GM18502 (cell line): ENCODE data around the gene C19orf18.
"Not testable (repeated sequence)": the region's sequence is repeated elsewhere in the genome, so short reads cannot be mapped to it uniquely, and the experiment has no call there.

Experiments used
- ATAC-seq: cut with Tn5 transposase; IDR thresholded peaks from one replicate; pipeline ENCODE4 v1.9.1; 2021; ENCODE audit warnings: mild to moderate bottlenecking; ENCODE audit not compliant: unreplicated experiment, poor library complexity

The C19orf18 gene

GRCh38 chr19:57974434-57974833, at the start of gene C19orf18:
Gene C19orf18, minus strand, starts transcription at chr19:57974534. Its CDS starts 102 bp downstream, at chr19:57974432.
- ATAC-seq = no peak

GRCh38 chr19:58022283-58022660, 47.9 kb upstream of the C19orf18 start:
- no peak for ATAC-seq

DNA sequence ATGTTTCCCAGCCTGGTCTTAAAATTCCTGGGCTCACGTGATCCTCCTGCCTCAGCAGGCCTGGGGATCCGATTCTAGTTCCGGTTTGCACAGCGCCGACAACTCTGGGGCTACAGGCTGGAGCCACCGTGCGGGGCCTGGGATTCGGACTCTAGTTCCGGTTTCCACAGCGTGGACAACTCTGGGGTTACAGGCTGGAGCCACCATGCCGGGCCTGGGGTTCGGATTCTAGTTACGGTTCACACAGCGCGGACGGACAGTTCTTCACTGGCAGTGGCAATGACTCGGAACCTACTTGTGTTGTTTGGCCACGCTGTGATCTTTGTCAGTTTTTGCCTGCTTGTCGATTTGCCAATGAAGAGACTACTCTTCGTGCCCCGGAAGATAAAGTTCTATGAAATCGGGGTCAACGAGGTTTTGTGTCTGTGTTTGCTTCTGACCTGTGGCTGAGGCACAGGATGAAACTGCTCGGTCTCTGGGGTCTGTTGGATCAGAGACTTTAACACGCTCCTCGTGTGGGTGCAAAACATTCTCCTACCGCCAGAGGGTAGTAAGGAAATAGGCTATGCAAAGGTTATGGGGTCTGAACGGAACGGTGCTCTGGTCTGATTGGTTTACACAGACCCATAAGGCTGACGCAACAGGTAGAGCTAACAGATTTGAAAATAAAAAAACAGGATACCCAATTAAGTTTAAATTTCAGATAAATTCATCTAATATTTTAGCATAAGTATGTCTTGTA, 47.4 kb upstream of the C19orf18 start:
- ATAC-seq = no peak

DNA sequence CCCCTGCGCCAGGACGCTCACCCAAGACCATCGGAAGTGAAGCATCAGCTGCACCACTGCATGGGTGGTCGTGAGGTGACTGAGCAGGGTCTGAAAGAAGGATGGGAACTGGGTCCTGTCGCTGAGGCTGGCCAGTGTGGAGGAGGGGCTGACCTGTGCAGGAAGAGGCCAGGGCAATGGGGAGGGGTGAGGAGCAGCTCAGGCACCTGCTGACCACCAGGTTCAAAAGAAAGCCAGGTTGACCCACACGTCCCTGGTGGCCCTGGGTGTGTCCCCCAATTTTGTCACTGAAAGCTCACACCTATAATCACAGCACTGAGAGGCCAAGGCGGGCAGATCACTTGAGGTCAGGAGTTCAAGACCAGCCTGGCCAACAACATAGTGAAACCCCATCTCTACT, 45.8 kb upstream of the C19orf18 start:
- no peak for ATAC-seq

DNA sequence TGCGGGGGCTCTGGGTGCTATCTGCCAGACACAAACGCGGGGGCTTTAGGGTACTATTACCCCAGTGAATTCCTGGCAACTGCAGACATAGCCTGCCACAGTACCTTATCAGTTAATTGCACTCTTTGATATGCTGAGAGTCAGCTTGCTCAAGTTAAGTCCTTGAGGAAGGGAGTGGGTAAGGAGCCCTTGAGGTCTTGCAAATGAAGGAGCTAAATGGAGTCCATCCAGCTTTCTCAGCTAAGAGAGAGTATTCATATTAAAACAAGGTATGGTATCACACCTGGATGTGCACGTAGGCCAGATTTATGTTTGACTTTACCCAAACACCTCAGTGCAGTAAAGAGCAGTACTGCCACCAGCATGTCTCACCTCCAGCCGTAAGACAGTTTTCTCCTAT, 39.8 kb upstream of the C19orf18 start:
- no peak for ATAC-seq

DNA sequence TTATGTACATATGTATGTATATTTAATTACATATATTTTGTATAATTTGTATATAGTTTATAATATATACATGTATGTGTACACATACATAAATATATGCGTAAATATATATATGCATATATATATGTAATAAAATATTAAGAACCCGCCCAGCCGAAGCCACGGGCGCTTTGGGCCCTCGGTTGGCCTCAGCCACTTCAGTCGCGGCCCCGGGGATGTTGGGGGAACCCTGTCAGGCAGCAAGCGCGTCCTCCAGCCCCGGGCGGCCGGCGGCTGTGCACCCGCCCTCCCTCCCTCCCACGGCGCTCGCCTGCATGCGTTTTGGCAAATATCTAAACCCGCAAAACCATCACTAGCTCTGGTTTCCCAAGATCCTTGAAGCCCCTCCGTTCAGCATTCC, 36.2 kb upstream of the C19orf18 start:
- ATAC-seq = no peak

GRCh38 chr19:58009666-58010301, 35.5 kb upstream of the C19orf18 start:
- ATAC-seq = peak; percentile 69

DNA sequence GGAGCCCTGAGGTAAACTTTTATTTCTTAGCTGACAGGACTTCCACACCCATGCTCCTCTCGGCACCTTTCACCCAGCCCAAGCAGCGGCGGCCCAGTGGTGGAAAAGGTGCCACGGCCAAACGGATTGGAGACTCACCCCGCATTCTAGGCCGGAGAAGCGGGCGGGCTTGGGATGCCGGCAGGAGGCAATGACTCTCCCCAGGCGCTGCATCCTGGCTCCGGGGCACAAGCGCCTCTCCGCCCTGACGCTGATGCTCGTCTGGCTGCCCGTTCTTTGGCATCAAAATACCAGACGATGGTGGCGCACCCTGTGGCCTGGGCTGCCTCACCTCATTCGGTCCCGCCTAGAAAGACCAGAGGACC, 34.9 kb upstream of the C19orf18 start:
- peak; percentile 8 for ATAC-seq

GRCh38 chr19:58008877-58009276, 34.5 kb upstream of the C19orf18 start:
- not testable (repeated sequence) for ATAC-seq

GRCh38 chr19:58007285-58007684, 33.0 kb upstream of the C19orf18 start:
- ATAC-seq = no peak

GRCh38 chr19:58003174-58003828, 29.0 kb upstream of the C19orf18 start:
- ATAC-seq = no peak

GRCh38 chr19:58002384-58003173, 28.2 kb upstream of the C19orf18 start, which contains the start of gene ZNF606:
Gene ZNF606, minus strand, starts transcription at chr19:58002820. Its CDS starts 1,501 bp downstream, at chr19:58001319.
- peak; percentile 96 for ATAC-seq

DNA sequence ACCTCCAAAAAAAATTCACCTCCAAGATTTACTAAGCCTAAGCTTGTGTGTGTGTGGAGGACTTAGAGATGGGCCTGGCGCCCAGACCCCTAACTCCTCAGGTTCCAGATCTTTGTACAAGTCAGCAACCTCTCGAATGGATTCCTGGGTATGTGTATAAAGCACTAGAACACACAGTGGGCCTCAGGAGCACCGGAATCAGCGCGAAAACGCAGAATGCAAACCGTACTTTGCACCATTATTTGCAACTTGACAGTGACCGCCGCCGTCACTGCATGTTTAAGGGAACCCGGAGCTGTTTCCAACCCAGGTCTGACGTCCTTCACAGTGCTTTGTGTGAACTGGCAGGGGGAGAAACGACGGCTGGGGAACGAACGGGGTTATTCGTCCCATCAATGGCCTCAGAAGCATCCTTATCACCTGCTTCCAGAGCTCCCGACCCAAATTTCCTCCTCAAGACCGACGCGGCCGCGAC, 27.6 kb upstream of the C19orf18 start:
- ATAC-seq = no peak

DNA sequence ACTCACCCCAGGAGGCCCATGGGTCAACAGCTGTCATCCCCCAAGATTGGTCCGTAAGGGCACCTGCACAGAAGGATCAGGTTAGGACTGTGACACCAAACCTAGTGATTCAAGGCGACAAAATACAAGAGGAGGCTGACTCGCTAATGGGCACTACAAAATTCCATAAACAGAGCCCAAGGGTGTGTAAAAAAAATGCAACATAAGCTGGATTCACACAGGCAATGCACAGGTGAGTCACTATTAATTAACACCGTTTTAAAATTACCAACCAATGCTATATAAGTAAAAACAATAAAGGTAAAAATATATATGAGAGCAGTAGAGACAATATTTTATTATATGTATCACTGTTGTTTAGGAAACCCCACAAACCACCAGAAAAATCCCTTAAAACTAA, 26.3 kb upstream of the C19orf18 start:
- no peak for ATAC-seq

DNA sequence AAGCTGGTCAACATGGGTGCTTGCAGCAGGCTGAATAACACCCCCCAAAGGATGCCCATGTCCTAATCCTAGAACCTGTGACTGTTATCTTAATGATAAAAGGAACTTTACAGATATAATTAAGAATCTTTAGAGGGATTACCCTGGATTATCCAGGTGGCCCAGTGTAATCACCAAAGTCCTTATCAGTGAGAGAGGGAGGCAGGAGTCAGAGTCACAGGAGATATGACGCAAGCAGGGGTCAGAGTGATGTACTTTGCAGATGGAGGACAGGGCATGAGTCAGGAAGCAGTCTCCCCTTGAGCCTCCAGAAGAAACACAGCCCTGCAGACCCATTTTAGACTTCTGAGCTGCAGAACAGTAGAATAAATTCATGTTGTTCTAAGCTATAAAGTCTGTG, 18.5 kb upstream of the C19orf18 start:
- no peak for ATAC-seq

GRCh38 chr19:57978586-57979289, 4.4 kb upstream of the C19orf18 start:
- no peak for ATAC-seq

- ATAC-seq = no peak
Measured at GRCh38 chr19:57964761-57965160, 9.6 kb downstream of the C19orf18 start.

- ATAC-seq = no peak
Measured at GRCh38 chr19:57961785-57962184, 12.5 kb downstream of the C19orf18 start.

DNA sequence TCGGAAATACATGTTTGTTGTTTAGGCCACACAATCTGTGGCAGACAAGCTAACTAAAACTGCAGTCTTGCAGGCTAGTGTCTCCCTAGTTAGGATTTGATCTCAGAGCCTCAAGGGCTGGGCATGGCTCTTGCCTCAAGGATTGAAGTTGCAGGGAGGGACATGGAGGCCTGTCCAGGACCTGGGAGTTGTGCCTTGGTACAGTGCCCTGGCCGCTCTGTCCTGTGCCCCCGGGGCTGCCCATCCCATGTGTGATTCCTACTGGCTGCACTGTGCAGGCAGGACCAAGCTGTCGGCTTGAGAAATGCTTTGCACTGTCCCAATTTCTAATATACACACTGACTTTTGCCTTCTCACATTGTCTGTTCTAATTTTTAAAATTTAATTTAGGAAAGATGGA, 19.3 kb downstream of the C19orf18 start:
- no peak for ATAC-seq

- no peak for ATAC-seq
Measured at GRCh38 chr19:57949702-57950101, 24.6 kb downstream of the C19orf18 start.
